ENCODE results near the gene FEM1C. TPM values are rescaled to one million over a fixed set of nuclear protein-coding genes. Genes with fewer than 3 reads are reported as not detected.

Gene FEM1C
- total and polyA plus RNA-seq, 9 of the 15 experiments (the other 6 are each of a cell fraction or from before 2014, with no cell fraction given) = 1.4 to 9.3 (median 4.3) TPM

- peak; percentile 44 to 61 (median 52) for DNase-seq (ENCODE audit: extremely low read depth in 1 of 4, low spot score in 3 of 4)
- Histone ChIP-seq H4K20me1 (replicated peaks; ENCODE audit: control insufficient read depth, insufficient read depth, low read length) (no peaks in the 10 kb centered on the region), H3K27me3 (ENCODE audit: control insufficient read depth in 2 of 2, insufficient read depth in 2 of 2, low read length in 2 of 2) (no peaks in the 10 kb centered on the region), H3K36me3 (ENCODE audit: control insufficient read depth, insufficient read depth, low read length) (no peaks in the 10 kb centered on the region), H3K27ac (ENCODE audit: extremely low read depth, low read depth, low read length) (no peak overlapping the region), H3K79me2 (ENCODE audit: control insufficient read depth, insufficient read depth, low read length) (no peaks in the 10 kb centered on the region), H3K9me1 (ENCODE audit: control insufficient read depth, insufficient read depth, low read length) (no peaks in the 10 kb centered on the region), H3K4me3 (no peak overlapping the region), H3K9me3 (replicated peaks; ENCODE audit: control insufficient read depth, insufficient read depth, low read depth, low read length) (no peaks in the 10 kb centered on the region; the same call in 1 of the 2 replicates), H3K9ac (ENCODE audit: insufficient read depth in 1 of 2, low read depth in 2 of 2, low read length in 2 of 2) (no peak overlapping the region), H2AFZ (ENCODE audit: low read depth, low read length) (no peak overlapping the region), H3K4me2 (ENCODE audit: insufficient read depth, low read length) (peak overlapping the region; percentile 24; the same call in 1 of the 2 replicates), H3K4me1 (replicated peaks in 1 of 2; ENCODE audit: control insufficient read depth in 2 of 2, insufficient read depth in 2 of 2, low read length in 2 of 2) (peaks cover 0 to 14% of the 10 kb centered on the region in 2 experiments; a peak in 4 of 5 replicates)
- no TSS peak for BruUV-seq (replicated peaks)
- in situ Hi-C loops (cut with MboI) = no loop called here
- intact Hi-C loops (cut with micrococcal nuclease) = no loop called here
- ChIA-PET POLR2A (interaction anchor here (0.9 kb wide), 2 partner anchors 9 to 30 kb away, joined by 3 read pairs; no protein-coding TSS in a partner anchor), CTCF (ENCODE audit: low intra/inter-chr PET ratio) (interaction anchor here (1.3 kb wide), 1 partner anchor 23 kb away, joined by 3 read pairs; no protein-coding TSS in a partner anchor)
- ATAC-seq = peak; percentile 70
- no peak for FAIRE-seq
- 0% methylated on average over 4 of the region's 4 CpGs for WGBS (ENCODE audit: insufficient coverage, low coverage, missing lambda C conversion rate)
- TF ChIP-seq TCF3 (CRISPR knock-in tag; IDR thresholded peaks at IDR 0.05) (peak; percentile 23; the same call in 1 of the 2 replicates), CBFA2T2 (conservative IDR thresholded peaks at IDR 0.05) (peak; percentile 36; the same call in 1 of the 2 replicates), DEAF1 (CRISPR knock-in tag; IDR thresholded peaks at IDR 0.05) (no peak), RFX5 (IDR thresholded peaks at IDR 0.05; ENCODE audit: low read depth, low read length) (no peak), JUND (IDR thresholded peaks at IDR 0.05; ENCODE audit: borderline replicate concordance, low read depth, low read length) (peak; percentile 15; the same call in 1 of the 2 replicates), JUND (tag; IDR thresholded peaks at IDR 0.05; ENCODE audit: borderline replicate concordance, low read depth, low read length) (peak; percentile 43; the same call in 1 of the 3 replicates), CTBP1 (IDR thresholded peaks at IDR 0.05; ENCODE audit: borderline replicate concordance) (peak; percentile 69; the same call in 1 of the 2 replicates), CBFA2T3 (IDR thresholded peaks at IDR 0.05) (peak; percentile 58), HMBOX1 (IDR thresholded peaks at IDR 0.05) (peak; percentile 62; the same call in 1 of the 2 replicates), FOSL1 (tag; conservative IDR thresholded peaks at IDR 0.05) (peak; percentile 47; the same call in 1 of the 2 replicates)
- TF ChIP-seq, protein P1, sequence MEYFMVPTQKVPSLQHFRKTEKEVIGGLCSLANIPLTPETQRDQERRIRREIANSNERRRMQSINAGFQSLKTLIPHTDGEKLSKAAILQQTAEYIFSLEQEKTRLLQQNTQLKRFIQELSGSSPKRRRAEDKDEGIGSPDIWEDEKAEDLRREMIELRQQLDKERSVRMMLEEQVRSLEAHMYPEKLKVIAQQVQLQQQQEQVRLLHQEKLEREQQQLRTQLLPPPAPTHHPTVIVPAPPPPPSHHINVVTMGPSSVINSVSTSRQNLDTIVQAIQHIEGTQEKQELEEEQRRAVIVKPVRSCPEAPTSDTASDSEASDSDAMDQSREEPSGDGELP (CRISPR knock-in tag; IDR thresholded peaks at IDR 0.05; ENCODE audit: borderline replicate concordance) = no peak
Observed at GRCh38 chr5:115551415-115551814, 6.8 kb upstream of the FEM1C start.
